H1 (cell line): Measurements from ENCODE around the gene CCDC12. TPM values are rescaled to one million over a fixed set of nuclear protein-coding genes. Genes with fewer than 3 reads are reported as not detected.

Experiments used
- CTCF ChIA-PET: fragments of 300-600 bp; sonication (Branson Sonifier 250); formaldehyde crosslinking; loops from one replicate; lab custom pipeline; 2021; ENCODE audit not compliant: partially characterized antibody; lab: Charles Lee
- POLR2A ChIA-PET: fragments of 300-600 bp; sonication (Branson Sonifier 250); formaldehyde crosslinking; loops from one replicate; lab custom pipeline; 2021; ENCODE audit warnings: inconsistent platforms; ENCODE audit not compliant: partially characterized antibody; lab: Charles Lee
- DNase-seq, 2 experiments: peaks; one replicate each; pipeline versions ENCODE4 v3.0.0 to v3.0.0-alpha.2; 2010 to 2022; ENCODE audit warnings: low spot score in 2 of 2, low read depth in 1 of 2, mixed read lengths in 1 of 2
- FAIRE-seq: peaks from 2 replicates; lab custom pipeline; 2011; peaks lifted over from hg19 to GRCh38; lab: Jason Lieb, UNC
- H2AFZ ChIP-seq: 2 replicates; pipeline ENCODE4 v1.8.1; 2012; ENCODE audit warnings: low read length, inconsistent platforms
- H2AK5ac ChIP-seq: 2 replicates; pipeline ENCODE4 v1.6.1; 2013; ENCODE audit warnings: low read depth, low read length
- H2BK120ac ChIP-seq: replicated peaks from 2 replicates; pipeline ENCODE3; 2013; ENCODE audit warnings: low read depth, low read length, inconsistent platforms
- H2BK12ac ChIP-seq: 2 replicates; pipeline ENCODE4 v1.6.1; 2013; ENCODE audit warnings: low read depth, low read length
- H2BK15ac ChIP-seq: 2 replicates; pipeline ENCODE4 v1.6.1; 2013; ENCODE audit warnings: low read length
- H2BK20ac ChIP-seq: 2 replicates; pipeline ENCODE4 v1.6.1; 2013; ENCODE audit warnings: low read length
- H2BK5ac ChIP-seq: 2 replicates; pipeline ENCODE4 v1.6.1; 2013; ENCODE audit warnings: low read depth, low read length
- H3K14ac ChIP-seq: 2 replicates; pipeline ENCODE4 v1.6.1; 2013; ENCODE audit warnings: inconsistent platforms; ENCODE audit not compliant: insufficient read length
- H3K18ac ChIP-seq: 2 replicates; pipeline ENCODE4 v1.6.1; 2013; ENCODE audit warnings: low read length; ENCODE audit errors: extremely low read depth
- H3K23ac ChIP-seq: 2 replicates; pipeline ENCODE4 v1.6.1; 2013; ENCODE audit warnings: inconsistent platforms; ENCODE audit not compliant: insufficient read length
- H3K23me2 ChIP-seq: 2 replicates; pipeline ENCODE4 v1.6.1; 2013; ENCODE audit warnings: low read depth, low read length
- H3K27ac ChIP-seq: 2 replicates; pipeline ENCODE4 v1.6.1; 2011; ENCODE audit warnings: low read depth, low read length, inconsistent platforms
- H3K27me3 ChIP-seq, 4 experiments: replicated peaks in 1 of 4; 1 replicate in 1 of 4; 2 replicates in 3 of 4; pipeline versions ENCODE4 v1.6.1 to v1.8.1; 2011 to 2013; ENCODE audit warnings: low read length in 3 of 4, mild to moderate bottlenecking in 3 of 4, inconsistent platforms in 2 of 4, mixed read lengths in 2 of 4, moderate library complexity in 1 of 4; ENCODE audit not compliant: control insufficient read depth in 3 of 4, insufficient read depth in 3 of 4; ENCODE audit errors: extremely low read depth in 1 of 4
- H3K36me3 ChIP-seq, 4 experiments: 2 replicates each; pipeline versions ENCODE4 v1.6.1 to v1.8.1; 2011 to 2013; ENCODE audit warnings: mild to moderate bottlenecking in 4 of 4, low read length in 3 of 4, moderate library complexity in 2 of 4, control low read depth in 1 of 4, inconsistent platforms in 1 of 4; ENCODE audit not compliant: insufficient read depth in 4 of 4, control insufficient read depth in 2 of 4
- H3K4ac ChIP-seq: replicated peaks from 2 replicates; pipeline ENCODE3; 2013; ENCODE audit warnings: low read length, low read depth, mixed read lengths, inconsistent platforms; ENCODE audit not compliant: insufficient read length
- H3K4me1 ChIP-seq, 4 experiments: replicated peaks in 1 of 4; 1 replicate in 1 of 4; 2 replicates in 3 of 4; pipeline versions ENCODE4 v1.6.1 to v1.8.1; 2011 to 2013; ENCODE audit warnings: low read length in 3 of 4, inconsistent platforms in 2 of 4, mixed read lengths in 1 of 4; ENCODE audit not compliant: insufficient read depth in 4 of 4, control insufficient read depth in 3 of 4
- H3K4me2 ChIP-seq, 2 experiments: 2 replicates each; pipeline versions ENCODE4 v1.6.1 to v1.8.1; 2011 to 2013; ENCODE audit warnings: low read depth in 2 of 2, low read length in 2 of 2, control low read depth in 1 of 2, inconsistent platforms in 1 of 2, mild to moderate bottlenecking in 1 of 2; ENCODE audit not compliant: insufficient read depth in 1 of 2
- H3K4me3 ChIP-seq, 4 experiments: fragments of 200-600, 300-600 bp in 1 of 4; sonication (generic), shearing (Covaris generic), sonication (Bioruptor Twin) in 1 of 4; 2 replicates each; pipeline versions ENCODE4 v1.5.1 to v1.8.1; 2011 to 2016; ENCODE audit warnings: low read length in 4 of 4, low read depth in 3 of 4, control low read depth in 2 of 4, inconsistent platforms in 2 of 4, mild to moderate bottlenecking in 2 of 4, mixed read lengths in 1 of 4, moderate library complexity in 1 of 4; ENCODE audit not compliant: insufficient read depth in 2 of 4; ENCODE audit errors: extremely low read depth in 1 of 4
- H3K56ac ChIP-seq: replicated peaks from 2 replicates; pipeline ENCODE3; 2013; ENCODE audit warnings: low read depth, mild to moderate bottlenecking, mixed read lengths, low read length, inconsistent platforms; ENCODE audit not compliant: insufficient read length
- H3K79me1 ChIP-seq: 2 replicates; pipeline ENCODE4 v1.6.1; 2013; ENCODE audit warnings: low read depth, low read length, control low read depth
- H3K79me2 ChIP-seq, 2 experiments: 2 replicates each; pipeline versions ENCODE4 v1.6.1 to v1.8.1; 2012 to 2013; ENCODE audit warnings: low read length in 2 of 2, mild to moderate bottlenecking in 2 of 2, inconsistent platforms in 1 of 2; ENCODE audit not compliant: insufficient read depth in 2 of 2, control insufficient read depth in 1 of 2
- H3K9ac ChIP-seq, 4 experiments: replicated peaks in 1 of 4; 1 replicate in 1 of 4; 2 replicates in 3 of 4; pipeline versions ENCODE4 v1.6.1 to v1.8.1; 2011 to 2013; ENCODE audit warnings: low read depth in 3 of 4, low read length in 3 of 4, control low read depth in 2 of 4, mild to moderate bottlenecking in 2 of 4, moderate library complexity in 2 of 4, inconsistent platforms in 1 of 4; ENCODE audit errors: extremely low read depth in 1 of 4
- H3K9me3 ChIP-seq, 2 experiments: 2 replicates each; pipeline versions ENCODE4 v1.6.1 to v1.8.1; 2012 to 2013; ENCODE audit warnings: mild to moderate bottlenecking in 2 of 2, moderate library complexity in 2 of 2, control low read depth in 1 of 2, inconsistent platforms in 1 of 2, low read depth in 1 of 2, low read length in 1 of 2, mixed read lengths in 1 of 2; ENCODE audit not compliant: insufficient read depth in 2 of 2
- H4K20me1 ChIP-seq, 2 experiments: replicated peaks in 1 of 2; 2 replicates each; pipeline versions ENCODE3 to v1.8.1; 2011 to 2013; ENCODE audit warnings: inconsistent platforms in 2 of 2, low read length in 2 of 2, mild to moderate bottlenecking in 1 of 2; ENCODE audit not compliant: insufficient read depth in 2 of 2, control insufficient read depth in 1 of 2
- H4K5ac ChIP-seq: 2 replicates; pipeline ENCODE4 v1.6.1; 2013; ENCODE audit warnings: low read length, low read depth, mixed read lengths, inconsistent platforms; ENCODE audit not compliant: insufficient read length
- H4K8ac ChIP-seq: 2 replicates; pipeline ENCODE4 v1.8.0; 2013; ENCODE audit warnings: mild to moderate bottlenecking, moderate library complexity, low read length, inconsistent platforms; ENCODE audit not compliant: insufficient read depth; ENCODE audit errors: extremely low read depth
- H4K91ac ChIP-seq: replicated peaks from 2 replicates; pipeline ENCODE3; 2013; ENCODE audit warnings: low read length, mixed read lengths, inconsistent platforms; ENCODE audit not compliant: insufficient read length
- ATF2 ChIP-seq: IDR thresholded peaks from 2 replicates; pipeline ENCODE4 v1.6.1; 2012; ENCODE audit warnings: low read length, inconsistent platforms
- EZH2 ChIP-seq: fragments of 200-600 bp; sonication (generic); IDR thresholded peaks from 2 replicates; pipeline ENCODE4 v1.7.1; 2012; ENCODE audit warnings: low read depth, mild to moderate bottlenecking, moderate library complexity, low read length, inconsistent platforms; ENCODE audit not compliant: severe bottlenecking
- GABPA ChIP-seq: IDR thresholded peaks from 2 replicates; pipeline ENCODE4 v1.6.1; 2011; ENCODE audit warnings: mild to moderate bottlenecking, low read length, moderate library complexity, borderline replicate concordance; ENCODE audit not compliant: insufficient read depth
- GTF2F1 ChIP-seq: IDR thresholded peaks from 2 replicates; pipeline ENCODE4 v1.6.1; 2012; ENCODE audit warnings: low read depth, low read length, improper control_type of control experiment, borderline replicate concordance
- JUN ChIP-seq: IDR thresholded peaks from 2 replicates; pipeline ENCODE4 v1.6.1; 2011; ENCODE audit warnings: low read depth, mild to moderate bottlenecking, improper control_type of control experiment, low read length
- PHF8 ChIP-seq: fragments of 200-600 bp; sonication (generic); conservative IDR thresholded peaks from 2 replicates; pipeline ENCODE4 v1.7.1; 2012; ENCODE audit warnings: low read depth, mild to moderate bottlenecking, inconsistent platforms, low read length, moderate library complexity
- USF2 ChIP-seq: IDR thresholded peaks from 2 replicates; pipeline ENCODE4 v1.6.1; 2011; ENCODE audit warnings: low read length, improper control_type of control experiment
- WGBS, 2 experiments: shearing (Covaris generic) in 1 of 2; methylation state at CpG; one replicate each; pipeline versions ENCODE4 v1.1.6 to v1.1.7; 2013 to 2015; ENCODE audit warnings: low lambda C conversion rate in 2 of 2, mixed read lengths in 2 of 2, inconsistent platforms in 1 of 2, low coverage in 1 of 2, missing lambda C conversion rate in 1 of 2; ENCODE audit not compliant: insufficient replicate concordance in 2 of 2, insufficient coverage in 1 of 2, insufficient read length in 1 of 2; ENCODE audit errors: extremely low coverage in 1 of 2, missing lambda C conversion rate in 1 of 2; 5-methylcytosine and 5-hydroxymethylcytosine counted together
- polyA plus RNA-seq, 7 experiments: library from polyadenylated mRNA; depleted of rRNA in 3 of 7; stranded (reverse) in 5 of 7; unstranded in 2 of 7; fragments of >200 nt in 5 of 7; fragments of 200-250 nt in 2 of 7; gene quantifications; 1 replicate in 5 of 7; 2 replicates in 1 of 7; 4 replicates in 1 of 7; pipeline versions ENCODE4 v1.2.1 to v1.2.3, GENCODE V29; 2011 to 2013; ENCODE audit warnings: missing spikeins in 2 of 7, mixed read lengths in 2 of 7
- total RNA-seq: library from RNA; stranded (reverse); fragmentation: NEBNext Ultra II Directional; extraction: Animal tissue kit (Norgen Biotek cat#: 25700); gene quantifications from 2 replicates; pipeline ENCODE4 v1.2.1, GENCODE V29; 2021

CCDC12 gene
- total and polyA plus RNA-seq, 2 of the 8 experiments (the other 6 are each of a cell fraction or from before 2014, with no cell fraction given), result 29.5 to 41.3 TPM

GRCh38 chr3:47000922-47001730, 24.6 kb upstream of the CCDC12 start:
- Histone ChIP-seq H3K14ac (no peak overlapping the region), H4K20me1 (peaks cover 3 to 25% of the 10 kb centered on the region in 2 experiments), H3K4ac (no peak overlapping the region), H2BK120ac (no peak overlapping the region), H3K79me1 (no peaks in the 10 kb centered on the region), H4K5ac (no peak overlapping the region), H3K18ac (no peak overlapping the region), H3K56ac (no peak overlapping the region), H3K4me2 (no peak overlapping the region), H3K27me3 (no peaks in the 10 kb centered on the region), H3K4me3 (no peak overlapping the region), H2AK5ac (no peak overlapping the region), H3K23me2 (no peaks in the 10 kb centered on the region), H4K91ac (no peak overlapping the region), H3K23ac (no peak overlapping the region), H3K9ac (no peak overlapping the region), H2BK5ac (no peak overlapping the region; the same call in 1 of the 2 replicates), H3K79me2 (no peaks in the 10 kb centered on the region), H3K36me3 (peaks cover 3 to 22% (median 21%) of the 10 kb centered on the region in 4 experiments; a peak in 7 of 8 replicates), H4K8ac (no peak overlapping the region), H2AFZ (no peak overlapping the region), H2BK12ac (no peak overlapping the region), H3K4me1 (peaks cover 0 to 3% (median 1%) of the 10 kb centered on the region in 4 experiments; a peak in 3 of 7 replicates), H2BK20ac (no peak overlapping the region), H3K9me3 (no peaks in the 10 kb centered on the region), H2BK15ac (no peak overlapping the region), H3K27ac (no peak overlapping the region)
- no peak for DNase-seq
- CTCF ChIA-PET, result interaction anchor here (0.6 to 14.2 kb wide), 9 partner anchors 9 to 323 kb away, joined by 3 to 130 read pairs (median 3); partner anchors contain the start of genes CCDC12 and NBEAL2
- FAIRE-seq, result no peak
- POLR2A ChIA-PET, result interaction anchor here (1.2 kb wide), 1 partner anchor 20 kb away, joined by 3 read pairs; no protein-coding TSS in a partner anchor
- 94% methylated on average over 21 of the region's 25 CpGs; no CpG with 5 or more reads in 1 of the 2 experiments for WGBS, 2 experiments
- TF ChIP-seq JUN, result no peak
- TF ChIP-seq GTF2F1, result no peak
- TF ChIP-seq PHF8, result no peak
- no peak for TF ChIP-seq ATF2
- TF ChIP-seq USF2, result no peak
- TF ChIP-seq GABPA, result no peak
- TF ChIP-seq EZH2, result no peak
